ENCODE measurements around the gene HIPK2. TPM values are rescaled to one million over a fixed set of nuclear protein-coding genes. Genes with fewer than 3 reads are reported as not detected.
A peak's percentile ranks its signal among the peaks of the same experiment; 100 is the strongest.

The HIPK2 gene
- total and polyA plus RNA-seq, 2 experiments from 2014 or later = 18.2 to 22.9 TPM

- Histone ChIP-seq H4K20me1 (ENCODE audit: insufficient read depth, poor library complexity, severe bottlenecking) (peaks cover 86% of the 10 kb centered on the region), H3K4me3 (no peak overlapping the region), H3K27me3 (no peaks in the 10 kb centered on the region), H2AFZ (no peak overlapping the region), H3K9me2 (replicated peaks; ENCODE audit: insufficient read depth) (no peaks in the 10 kb centered on the region), H3K36me3 (replicated peaks; ENCODE audit: insufficient read depth, low read depth) (no peaks in the 10 kb centered on the region), H3K4me2 (peak overlapping the region; percentile 20), H3K27ac (peak overlapping the region; percentile 23), H3K4me1 (ENCODE audit: insufficient read depth) (peaks cover 19% of the 10 kb centered on the region), H3K9me3 (ENCODE audit: low read depth) (no peaks in the 10 kb centered on the region), H3K79me2 (peaks cover 99% of the 10 kb centered on the region)
- DNase-seq (ENCODE audit: low spot score) = no peak
- no peak for TF ChIP-seq EZH2 (IDR thresholded peaks at IDR 0.05; ENCODE audit: borderline replicate concordance)
- 47% methylated on average over 6 of the region's 6 CpGs for WGBS (ENCODE audit: low lambda C conversion rate, missing lambda C conversion rate)
These were observed 35.9 kb downstream of the HIPK2 start for GRCh38 chr7:139741789-139742344.

DNA sequence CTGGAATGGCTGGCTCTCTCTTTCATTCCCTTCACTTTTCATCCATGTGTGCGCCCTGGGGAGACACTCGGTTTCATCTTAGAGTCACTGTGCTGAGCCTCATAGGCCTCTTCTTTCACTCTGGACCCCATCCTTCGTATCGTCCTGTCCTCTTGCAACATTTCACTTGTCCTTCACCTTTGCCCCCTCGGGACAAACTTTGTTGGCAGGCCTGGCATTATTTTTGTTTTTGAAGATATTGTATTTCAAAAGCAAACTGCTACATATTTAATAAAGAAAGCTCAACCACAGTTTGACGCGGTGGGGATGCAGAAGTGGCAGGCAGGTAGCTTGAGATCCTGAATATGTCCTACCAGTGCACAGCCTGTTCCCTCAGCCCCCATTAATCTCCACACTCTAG, 36.6 kb downstream of the HIPK2 start:
- Histone ChIP-seq H3K4me2 (peak overlapping the region; percentile 20), H3K4me3 (no peak overlapping the region), H4K20me1 (ENCODE audit: insufficient read depth, poor library complexity, severe bottlenecking) (peaks cover 85% of the 10 kb centered on the region), H3K79me2 (peaks cover 99% of the 10 kb centered on the region), H3K36me3 (replicated peaks; ENCODE audit: insufficient read depth, low read depth) (no peaks in the 10 kb centered on the region), H3K9me2 (replicated peaks; ENCODE audit: insufficient read depth) (no peaks in the 10 kb centered on the region), H2AFZ (no peak overlapping the region), H3K9me3 (ENCODE audit: low read depth) (no peaks in the 10 kb centered on the region), H3K27ac (peak overlapping the region; percentile 26), H3K27me3 (no peaks in the 10 kb centered on the region), H3K4me1 (ENCODE audit: insufficient read depth) (peaks cover 19% of the 10 kb centered on the region)
- TF ChIP-seq, protein P1, sequence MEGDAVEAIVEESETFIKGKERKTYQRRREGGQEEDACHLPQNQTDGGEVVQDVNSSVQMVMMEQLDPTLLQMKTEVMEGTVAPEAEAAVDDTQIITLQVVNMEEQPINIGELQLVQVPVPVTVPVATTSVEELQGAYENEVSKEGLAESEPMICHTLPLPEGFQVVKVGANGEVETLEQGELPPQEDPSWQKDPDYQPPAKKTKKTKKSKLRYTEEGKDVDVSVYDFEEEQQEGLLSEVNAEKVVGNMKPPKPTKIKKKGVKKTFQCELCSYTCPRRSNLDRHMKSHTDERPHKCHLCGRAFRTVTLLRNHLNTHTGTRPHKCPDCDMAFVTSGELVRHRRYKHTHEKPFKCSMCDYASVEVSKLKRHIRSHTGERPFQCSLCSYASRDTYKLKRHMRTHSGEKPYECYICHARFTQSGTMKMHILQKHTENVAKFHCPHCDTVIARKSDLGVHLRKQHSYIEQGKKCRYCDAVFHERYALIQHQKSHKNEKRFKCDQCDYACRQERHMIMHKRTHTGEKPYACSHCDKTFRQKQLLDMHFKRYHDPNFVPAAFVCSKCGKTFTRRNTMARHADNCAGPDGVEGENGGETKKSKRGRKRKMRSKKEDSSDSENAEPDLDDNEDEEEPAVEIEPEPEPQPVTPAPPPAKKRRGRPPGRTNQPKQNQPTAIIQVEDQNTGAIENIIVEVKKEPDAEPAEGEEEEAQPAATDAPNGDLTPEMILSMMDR (IDR thresholded peaks at IDR 0.05; ENCODE audit: poor library complexity) = no peak
- TF ChIP-seq EZH2 (IDR thresholded peaks at IDR 0.05; ENCODE audit: borderline replicate concordance) (no peak), EZH2phosphoT487 (IDR thresholded peaks at IDR 0.05; ENCODE audit: low read depth, severe bottlenecking, unreplicated experiment) (no peak)
- WGBS (ENCODE audit: low lambda C conversion rate, missing lambda C conversion rate) = 94% methylated on average over 7 of the region's 7 CpGs
- no peak for DNase-seq (ENCODE audit: low spot score)

DNA sequence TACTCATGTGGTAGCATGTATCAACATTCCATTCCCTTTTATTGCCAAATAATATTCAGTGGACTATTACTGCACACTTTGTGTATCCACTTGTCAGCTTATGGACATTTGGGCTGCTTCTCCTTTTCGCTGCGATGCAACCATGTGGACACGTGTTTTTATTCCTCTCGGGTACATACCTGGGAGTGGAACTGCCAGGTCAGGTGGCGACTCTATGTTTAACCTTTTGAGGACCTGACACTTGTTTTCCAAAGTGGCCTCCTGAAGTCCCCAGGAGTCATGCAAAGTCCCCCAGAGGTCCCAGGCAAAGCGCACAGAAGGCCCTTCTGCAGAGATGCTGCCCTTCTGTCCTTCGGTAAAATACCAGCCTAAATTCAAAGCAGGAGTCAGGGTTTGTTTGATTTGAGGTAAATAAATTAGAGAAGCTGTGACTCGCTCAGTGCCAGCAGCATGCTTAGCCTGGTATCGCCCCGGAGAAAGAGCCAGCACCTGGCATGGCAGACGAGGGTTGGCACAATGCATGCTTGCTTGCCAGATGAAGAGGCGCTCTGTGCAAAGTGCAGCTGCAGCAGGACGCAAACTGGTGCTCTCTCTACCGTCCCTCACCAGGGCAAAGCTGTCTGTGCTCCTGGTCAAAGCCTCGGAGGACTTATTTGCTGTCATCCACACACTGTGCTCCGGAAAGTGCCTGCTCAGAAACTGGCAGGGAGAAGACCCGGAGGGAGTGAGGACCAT, 37.8 kb downstream of the HIPK2 start:
- Histone ChIP-seq H3K4me1 (ENCODE audit: insufficient read depth) (peaks cover 22% of the 10 kb centered on the region), H3K27ac (no peak overlapping the region), H2AFZ (no peak overlapping the region), H3K4me2 (no peak overlapping the region), H3K36me3 (replicated peaks; ENCODE audit: insufficient read depth, low read depth) (no peaks in the 10 kb centered on the region), H3K9me3 (ENCODE audit: low read depth) (no peaks in the 10 kb centered on the region), H3K79me2 (peaks cover 99% of the 10 kb centered on the region), H4K20me1 (ENCODE audit: insufficient read depth, poor library complexity, severe bottlenecking) (peaks cover 74% of the 10 kb centered on the region), H3K9me2 (replicated peaks; ENCODE audit: insufficient read depth) (no peaks in the 10 kb centered on the region), H3K27me3 (no peaks in the 10 kb centered on the region), H3K4me3 (no peak overlapping the region)
- WGBS (ENCODE audit: low lambda C conversion rate, missing lambda C conversion rate) = 91% methylated on average over 17 of the region's 17 CpGs
- no peak for DNase-seq (ENCODE audit: low spot score)
- TF ChIP-seq EZH2 (IDR thresholded peaks at IDR 0.05; ENCODE audit: borderline replicate concordance) (no peak), EZH2phosphoT487 (IDR thresholded peaks at IDR 0.05; ENCODE audit: low read depth, severe bottlenecking, unreplicated experiment) (no peak)
- TF ChIP-seq, protein P1 (IDR thresholded peaks at IDR 0.05; ENCODE audit: poor library complexity) = no peak

- Histone ChIP-seq H3K9me3 (ENCODE audit: low read depth) (no peaks in the 10 kb centered on the region), H3K4me1 (ENCODE audit: insufficient read depth) (peaks cover 22% of the 10 kb centered on the region), H4K20me1 (ENCODE audit: insufficient read depth, poor library complexity, severe bottlenecking) (peaks cover 65% of the 10 kb centered on the region), H2AFZ (no peak overlapping the region), H3K27me3 (no peaks in the 10 kb centered on the region), H3K4me2 (no peak overlapping the region), H3K27ac (no peak overlapping the region), H3K79me2 (peaks cover 97% of the 10 kb centered on the region), H3K9me2 (replicated peaks; ENCODE audit: insufficient read depth) (no peaks in the 10 kb centered on the region), H3K4me3 (no peak overlapping the region), H3K36me3 (replicated peaks; ENCODE audit: insufficient read depth, low read depth) (no peaks in the 10 kb centered on the region)
- TF ChIP-seq EZH2 (IDR thresholded peaks at IDR 0.05; ENCODE audit: borderline replicate concordance) (no peak), EZH2phosphoT487 (IDR thresholded peaks at IDR 0.05; ENCODE audit: low read depth, severe bottlenecking, unreplicated experiment) (no peak)
- TF ChIP-seq, protein P1 (IDR thresholded peaks at IDR 0.05; ENCODE audit: poor library complexity) = no peak
- 97% methylated on average over 3 of the region's 3 CpGs for WGBS (ENCODE audit: low lambda C conversion rate, missing lambda C conversion rate)
- DNase-seq (ENCODE audit: low spot score) = no peak
These were observed 39.0 kb downstream of the HIPK2 start for GRCh38 chr7:139738772-139739171.

Data from hepatocyte (in vitro differentiated cells).